K562 (cell line): ENCODE measurements around the gene KTI12. TPM values are rescaled to one million over a fixed set of nuclear protein-coding genes. Genes with fewer than 3 reads are reported as not detected.

ENCODE experiments used
- ATAC-seq: fragments of 200-7000 bp; cut with Tn5 transposase; 3 replicates; pipeline ENCODE4 v1.9.1; 2020; ENCODE audit warnings: moderate library complexity
- BruUV-seq: library from RNA; stranded (reverse); fragments of 400-500 nt; replicated peaks from 2 replicates; lab custom pipeline; 2021; lab: Mats Ljungman, UMichigan
- CTCF ChIA-PET: fragments of 300-600 bp; formaldehyde crosslinking; extraction: SDS; loops from one replicate; lab custom pipeline; 2021; ENCODE audit warnings: low intra/inter-chr PET ratio; lab: Yijun Ruan, JAX
- POLR2A ChIA-PET: fragments of 300-600, 350-650 bp; sonication (Branson Sonifier 250); formaldehyde crosslinking; extraction: SDS; loops from one replicate; lab custom pipeline; 2021; ENCODE audit warnings: antibody characterized with exemption, inconsistent platforms; lab: Yijun Ruan, JAX
- DNase-seq, 4 experiments: peaks; one replicate each; pipeline versions ENCODE4 v3.0.0 to v3.0.0-alpha.2; 2011 to 2018; ENCODE audit warnings: low spot score in 3 of 4, mixed read lengths in 3 of 4; ENCODE audit errors: extremely low read depth in 1 of 4
- FAIRE-seq: peaks from 2 replicates; lab custom pipeline; 2011; peaks lifted over from hg19 to GRCh38; lab: Jason Lieb, UNC
- H2AFZ ChIP-seq: 2 replicates; pipeline ENCODE4 v1.6.0; 2011; ENCODE audit warnings: low read depth, low read length, control low read depth, inconsistent platforms
- H3K27ac ChIP-seq: fragments of 200-600 bp; 3 replicates; pipeline ENCODE4 v1.8.0; 2011; ENCODE audit warnings: low read depth, mild to moderate bottlenecking, control low read depth, inconsistent platforms, low read length, moderate library complexity, mixed read lengths; ENCODE audit errors: extremely low read depth
- H3K27me3 ChIP-seq, 2 experiments: fragments of 300-600 bp in 1 of 2; 2 replicates in 1 of 2; 3 replicates in 1 of 2; pipeline versions ENCODE4 v1.6.0 to v1.8.0; 2011; ENCODE audit warnings: inconsistent platforms in 2 of 2, low read length in 2 of 2, mild to moderate bottlenecking in 1 of 2, mixed read lengths in 1 of 2, moderate library complexity in 1 of 2; ENCODE audit not compliant: control insufficient read depth in 2 of 2, insufficient read depth in 2 of 2
- H3K36me3 ChIP-seq: fragments of 300-600 bp; 3 replicates; pipeline ENCODE4 v1.8.0; 2011; ENCODE audit warnings: mild to moderate bottlenecking, low read length, inconsistent platforms; ENCODE audit not compliant: control insufficient read depth, insufficient read depth
- H3K4me1 ChIP-seq, 2 experiments: fragments of 200-600 bp in 1 of 2; replicated peaks in 1 of 2; 2 replicates in 1 of 2; 3 replicates in 1 of 2; pipeline versions ENCODE4 v1.5.1 to v1.8.0; 2011; ENCODE audit warnings: inconsistent platforms in 2 of 2, low read length in 2 of 2, mild to moderate bottlenecking in 1 of 2, mixed read lengths in 1 of 2, moderate library complexity in 1 of 2; ENCODE audit not compliant: control insufficient read depth in 2 of 2, insufficient read depth in 2 of 2
- H3K4me2 ChIP-seq: 2 replicates; pipeline ENCODE4 v1.6.1; 2011; ENCODE audit warnings: low read length, control low read depth, inconsistent platforms, mixed read lengths; ENCODE audit not compliant: insufficient read depth
- H3K4me3 ChIP-seq: fragments of 200-600 bp; sonication (generic), shearing (Covaris generic); 2 replicates; pipeline ENCODE4 v1.5.1; 2016; ENCODE audit warnings: control low read depth, inconsistent platforms
- H3K79me2 ChIP-seq: fragments of 200-600 bp; 3 replicates; pipeline ENCODE4 v1.8.0; 2011; ENCODE audit warnings: low read length, inconsistent platforms; ENCODE audit not compliant: control insufficient read depth, insufficient read depth
- H3K9ac ChIP-seq, 2 experiments: 2 replicates each; pipeline versions ENCODE4 v1.6.0 to v1.6.1; 2011; ENCODE audit warnings: low read depth in 2 of 2, low read length in 2 of 2, control low read depth in 1 of 2, inconsistent platforms in 1 of 2, mild to moderate bottlenecking in 1 of 2, mixed read lengths in 1 of 2; ENCODE audit not compliant: insufficient read depth in 1 of 2
- H3K9me1 ChIP-seq: one replicate; pipeline ENCODE4 v1.6.0; 2011; ENCODE audit warnings: inconsistent platforms, mild to moderate bottlenecking, low read length, moderate library complexity; ENCODE audit not compliant: control insufficient read depth, insufficient read depth
- H3K9me3 ChIP-seq: replicated peaks from 2 replicates; pipeline ENCODE4 v1.5.1; 2011; ENCODE audit warnings: low read depth, low read length, inconsistent platforms; ENCODE audit not compliant: control insufficient read depth, insufficient read depth
- H4K20me1 ChIP-seq: replicated peaks from 2 replicates; pipeline ENCODE4 v1.6.1; 2011; ENCODE audit warnings: low read length, inconsistent platforms, mixed read lengths; ENCODE audit not compliant: control insufficient read depth, insufficient read depth
- ATF7 ChIP-seq: fragments of 450-650 bp; IDR thresholded peaks from 2 replicates; pipeline ENCODE4 v1.7.1; 2014; ENCODE audit warnings: mild to moderate bottlenecking, moderate library complexity
- CBFA2T3 ChIP-seq: fragments of 450-650 bp; IDR thresholded peaks from 2 replicates; pipeline ENCODE4 v1.6.1; 2017
- CREBBP ChIP-seq: IDR thresholded peaks from one replicate; pipeline ENCODE4 v1.6.1; 2012; ENCODE audit warnings: low read depth, mild to moderate bottlenecking, control low read depth, inconsistent platforms, low read length
- EGR1 ChIP-seq: fragments of 450-650 bp; conservative IDR thresholded peaks from 2 replicates; pipeline ENCODE4 v1.6.1; 2017; ENCODE audit warnings: mild to moderate bottlenecking
- GABPB1 ChIP-seq: sonication (generic); formaldehyde crosslinking; IDR thresholded peaks from 2 replicates; pipeline ENCODE4 v1.8.0; 2022; ENCODE audit warnings: mild to moderate bottlenecking, missing genetic modification reagents
- MEF2A ChIP-seq: IDR thresholded peaks from 2 replicates; pipeline ENCODE4 v1.6.1; 2011; ENCODE audit warnings: low read depth, mild to moderate bottlenecking, low read length, moderate library complexity; ENCODE audit not compliant: control insufficient read depth
- MLLT1 ChIP-seq, 2 experiments: fragments of 450-650 bp; IDR thresholded peaks; 2 replicates each; pipeline ENCODE4 v1.6.1; 2016
- NR4A1 ChIP-seq, 2 experiments: fragments of 250-450 bp in 1 of 2; fragments of 450-650 bp in 1 of 2; sonication (Bioruptor Pico) in 1 of 2; IDR thresholded peaks; 2 replicates each; pipeline versions ENCODE4 v1.4.0 to v1.6.1; 2016 to 2020; ENCODE audit warnings: mild to moderate bottlenecking in 2 of 2, missing compliant biosample characterization in 1 of 2, missing genetic modification characterization in 1 of 2, moderate library complexity in 1 of 2
- RBM14 ChIP-seq: fragments of 200-400 bp; formaldehyde crosslinking; IDR thresholded peaks from 2 replicates; pipeline ENCODE4 v1.6.1; 2018; ENCODE audit warnings: low read depth, mild to moderate bottlenecking, low read length, moderate library complexity, borderline replicate concordance; ENCODE audit not compliant: insufficient read depth
- RCOR1 ChIP-seq, 2 experiments: IDR thresholded peaks; 2 replicates each; pipeline ENCODE4 v1.6.1; 2012; ENCODE audit warnings: low read depth in 2 of 2, low read length in 2 of 2, borderline replicate concordance in 1 of 2, improper control_type of control experiment in 1 of 2
- SRSF3 ChIP-seq: fragments of 200-400 bp; formaldehyde crosslinking; IDR thresholded peaks from 2 replicates; pipeline ENCODE4 v1.6.1; 2016; ENCODE audit warnings: mild to moderate bottlenecking, low read length, moderate library complexity; ENCODE audit not compliant: insufficient read depth
- TCFL5 ChIP-seq: fragments of 250-450 bp; sonication (Bioruptor Pico); conservative IDR thresholded peaks from 2 replicates; pipeline ENCODE4 v1.6.1; 2021; ENCODE audit warnings: mild to moderate bottlenecking, moderate library complexity, matching md5 sums
- THRA ChIP-seq: fragments of 450-650 bp; IDR thresholded peaks from 2 replicates; pipeline ENCODE4 v1.6.1; 2017; ENCODE audit warnings: mild to moderate bottlenecking, moderate library complexity
- ZBTB26 ChIP-seq: fragments of 450-650 bp; formaldehyde crosslinking; IDR thresholded peaks from 2 replicates; pipeline ENCODE4 v1.4.0; 2022; ENCODE audit warnings: missing genetic modification characterization
- ZC3H11A ChIP-seq: IDR thresholded peaks from 2 replicates; pipeline ENCODE4 v1.6.1; 2012; ENCODE audit warnings: low read depth, low read length, improper control_type of control experiment
- ZFX ChIP-seq: sonication (generic); formaldehyde crosslinking; IDR thresholded peaks from 2 replicates; pipeline ENCODE4 v1.8.0; 2022; ENCODE audit warnings: mild to moderate bottlenecking, missing genetic modification reagents, moderate library complexity
- ZNF347 ChIP-seq: fragments of 450-650 bp; formaldehyde crosslinking; IDR thresholded peaks from 2 replicates; pipeline ENCODE4 v1.4.0; 2020; ENCODE audit warnings: low read depth, mild to moderate bottlenecking, moderate library complexity
- ZNF77 ChIP-seq: fragments of 250-450 bp; sonication (Bioruptor Pico); IDR thresholded peaks from 2 replicates; pipeline ENCODE4 v1.5.0; 2020
- WGBS: fragments of 100-300 bp; shearing (Covaris generic); methylation state at CpG from one replicate; pipeline ENCODE4 v1.1.6; 2016; ENCODE audit warnings: low coverage, mixed read lengths; ENCODE audit not compliant: insufficient coverage; ENCODE audit errors: missing lambda C conversion rate; 5-methylcytosine and 5-hydroxymethylcytosine counted together
- in situ Hi-C: fragments of 300-500 bp; cut with MboI; formaldehyde crosslinking; loops from 4 replicates; pipeline ENCODE4 v1.15.0; 2018; ENCODE audit warnings: inconsistent platforms, mixed read lengths
- intact Hi-C: fragments of 100-400 bp; cut with micrococcal nuclease; formaldehyde crosslinking; loops from 2 replicates; pipeline ENCODE4 v1.14.2; 2022
- polyA plus RNA-seq, 8 experiments: library from polyadenylated mRNA; depleted of rRNA in 4 of 8; stranded (reverse) in 5 of 8; unstranded in 3 of 8; fragments of >200 nt; fragmentation: Nextera tagmentation in 2 of 8; fragmentation: Illumina TruSeq in 1 of 8; extraction: Ambion mirVana in 2 of 8; extraction: Trizol in 1 of 8; gene quantifications; 2 replicates each; pipeline versions ENCODE4 v1.2.1 to v1.2.3, GENCODE V29; 2011 to 2014; ENCODE audit warnings: inconsistent platforms in 1 of 8, missing spikeins in 1 of 8
- total RNA-seq, 7 experiments: library from RNA; depleted of rRNA in 6 of 7; stranded (reverse); fragments of >200 nt in 6 of 7; fragmentation: Illumina TruSeq in 2 of 7; extraction: Trizol in 2 of 7; gene quantifications; 2 replicates each; pipeline versions ENCODE4 v1.2.1 to v1.2.3, GENCODE V29; 2011 to 2021; ENCODE audit warnings: low replicate concordance in 1 of 7

Gene KTI12
- total and polyA plus RNA-seq, 9 of the 15 experiments (the other 6 are each of a cell fraction or from before 2014, with no cell fraction given), result 3.1 to 22.8 (median 11.6) TPM

- ATAC-seq (peak; percentile 58), DNase-seq (peak in 1 of 4 experiments; percentile 49), FAIRE-seq (peak; percentile 32)
- CTCF ChIA-PET, result no interaction called here
- Histone ChIP-seq H3K4me1 (peaks cover 7 to 12% of the 10 kb centered on the region in 2 experiments; a peak in 4 of 5 replicates), H3K9ac (no peak overlapping the region), H3K9me3 (no peaks in the 10 kb centered on the region), H3K27ac (no peak overlapping the region), H3K4me2 (peak overlapping the region; percentile 1; the same call in 1 of the 2 replicates), H3K27me3 (no peaks in the 10 kb centered on the region), H3K4me3 (no peak overlapping the region), H2AFZ (no peak overlapping the region), H4K20me1 (no peaks in the 10 kb centered on the region), H3K36me3 (peaks cover 15% of the 10 kb centered on the region; the same call in 1 of the 3 replicates), H3K9me1 (no peaks in the 10 kb centered on the region), H3K79me2 (peaks cover 13% of the 10 kb centered on the region; the same call in 1 of the 3 replicates)
- intact Hi-C loops (no loop called here), in situ Hi-C loops (no loop called here)
- 8% methylated on average over 2 of the region's 2 CpGs for WGBS
- no TSS peak for BruUV-seq
- POLR2A ChIA-PET, result interaction anchor here (0.5 to 3.3 kb wide), 5 partner anchors 9 to 16 kb away, joined by 3 to 32 read pairs (median 5); partner anchors contain the start of genes BTF3L4, KTI12 and TXNDC12
- TF ChIP-seq GABPB1 (no peak), TCFL5 (CRISPR knock-in tag) (no peak), NR4A1 (CRISPR knock-in tag; IDR thresholded peaks at IDR 0.05) (no peak), NR4A1 (tag; IDR thresholded peaks at IDR 0.05) (no peak), THRA (peak; percentile 49; the same call in 1 of the 2 replicates), ZBTB26 (CRISPR knock-in tag) (no peak), EGR1 (no peak), MLLT1 (IDR thresholded peaks at IDR 0.05) (peak in 1 of 2 experiments; percentile 64; a peak in 1 of 4 replicates), SRSF3 (no peak), ZC3H11A (no peak), RCOR1 (IDR thresholded peaks at IDR 0.05; ENCODE audit: borderline replicate concordance in 1 of 2, low read depth in 2 of 2, low read length in 2 of 2) (0 out of 4 replicates have a peak, but pooled peaks of 1 of the 2 experiments have one; percentile 14), CREBBP (no peak), RBM14 (no peak), CBFA2T3 (peak; percentile 20; the same call in 1 of the 2 replicates), MEF2A (no peak), ATF7 (peak; percentile 92), ZFX (CRISPR knock-in tag) (no peak), ZNF347 (CRISPR knock-in tag) (no peak), ZNF77 (CRISPR knock-in tag) (no peak)
These were observed 11.6 kb upstream of the KTI12 start for GRCh38 chr1:52045236-52045635.
